HG02870 (cell line): ENCODE results near the gene CARTPT.

Experiments used
- ATAC-seq: cut with Tn5 transposase; IDR thresholded peaks from one replicate; pipeline ENCODE4 v1.9.1; 2021; ENCODE audit warnings: mild to moderate bottlenecking, moderate library complexity; ENCODE audit not compliant: unreplicated experiment

The CARTPT gene

DNA sequence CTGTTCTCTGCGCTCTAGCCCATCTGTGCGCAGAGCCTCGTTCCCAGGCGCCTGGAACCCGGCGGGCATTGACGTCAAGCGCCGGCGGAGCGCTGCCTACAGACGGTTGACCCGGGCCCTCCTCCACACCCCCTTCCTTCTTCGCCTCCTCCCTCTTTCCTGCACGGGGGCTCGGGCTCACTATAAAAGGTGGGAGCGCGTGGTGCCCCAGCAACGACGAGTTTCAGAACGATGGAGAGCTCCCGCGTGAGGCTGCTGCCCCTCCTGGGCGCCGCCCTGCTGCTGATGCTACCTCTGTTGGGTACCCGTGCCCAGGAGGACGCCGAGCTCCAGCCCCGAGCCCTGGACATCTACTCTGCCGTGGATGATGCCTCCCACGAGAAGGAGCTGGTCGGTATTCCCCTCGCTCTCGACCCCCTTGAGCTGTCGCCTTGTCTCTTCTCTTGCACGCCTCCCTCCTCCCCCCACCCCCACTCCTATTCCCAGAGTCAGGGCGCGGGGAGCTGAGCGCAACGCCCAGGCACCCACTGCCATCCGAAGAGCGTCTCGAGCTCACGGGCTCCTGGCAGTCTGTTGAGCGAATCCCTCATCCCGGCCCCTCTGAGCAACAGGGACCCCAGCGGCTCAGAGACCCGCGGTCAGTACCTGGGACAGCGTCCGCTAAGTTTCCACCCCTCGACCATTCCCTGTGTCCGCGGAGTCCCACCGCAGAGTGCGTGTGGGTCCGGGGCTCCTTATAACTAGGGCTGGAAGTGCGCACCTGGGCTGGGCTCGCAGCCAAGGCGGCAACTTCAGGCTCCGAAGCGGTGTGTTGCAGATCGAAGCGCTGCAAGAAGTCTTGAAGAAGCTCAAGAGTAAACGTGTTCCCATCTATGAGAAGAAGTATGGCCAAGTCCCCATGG, at the start of gene CARTPT:
Gene CARTPT (plus strand): TSS at position 213 of the 902 bp plus-strand sequence. CDS start 19 bp downstream, at position 232.
- ATAC-seq: no peak

DNA sequence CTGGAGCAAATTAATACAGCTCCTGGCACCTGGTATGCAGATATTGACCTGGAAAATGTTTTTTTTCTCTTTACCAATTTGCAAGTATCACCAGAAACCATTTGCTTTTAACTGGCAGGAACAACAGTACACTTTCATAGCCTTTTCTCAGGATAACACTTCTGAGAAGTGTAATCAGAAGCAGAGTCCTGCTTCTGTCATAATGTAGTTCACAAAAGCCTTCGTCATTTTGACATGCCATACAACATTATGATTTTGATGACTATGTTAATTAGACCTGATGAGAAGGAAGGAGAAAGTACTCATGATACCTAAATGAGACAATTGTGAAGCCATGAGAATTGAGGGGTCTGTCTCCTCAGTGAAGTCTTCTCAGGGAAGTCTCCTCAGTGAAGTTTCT, 41.1 kb upstream of the CARTPT start:
- ATAC-seq: no peak

DNA sequence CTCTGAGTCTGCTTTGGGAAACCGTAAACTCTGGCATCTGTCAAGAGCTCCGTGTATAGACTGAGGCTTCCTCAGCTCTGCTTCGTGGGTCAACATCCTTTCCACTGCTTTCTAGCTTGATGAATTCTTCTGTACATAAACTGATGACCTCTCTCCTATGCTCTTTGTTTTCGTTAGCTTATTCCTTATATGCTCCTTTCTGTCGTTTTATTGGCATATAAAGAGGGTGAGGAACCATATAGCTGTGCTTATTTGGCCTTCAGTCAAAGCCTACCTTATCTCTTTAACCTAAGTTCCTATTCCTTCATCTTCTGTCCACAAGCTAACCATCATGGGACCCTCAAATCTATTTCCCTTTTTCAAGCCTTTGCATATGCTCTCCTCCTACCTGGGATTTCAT, 39.4 kb upstream of the CARTPT start:
- ATAC-seq: no peak

DNA sequence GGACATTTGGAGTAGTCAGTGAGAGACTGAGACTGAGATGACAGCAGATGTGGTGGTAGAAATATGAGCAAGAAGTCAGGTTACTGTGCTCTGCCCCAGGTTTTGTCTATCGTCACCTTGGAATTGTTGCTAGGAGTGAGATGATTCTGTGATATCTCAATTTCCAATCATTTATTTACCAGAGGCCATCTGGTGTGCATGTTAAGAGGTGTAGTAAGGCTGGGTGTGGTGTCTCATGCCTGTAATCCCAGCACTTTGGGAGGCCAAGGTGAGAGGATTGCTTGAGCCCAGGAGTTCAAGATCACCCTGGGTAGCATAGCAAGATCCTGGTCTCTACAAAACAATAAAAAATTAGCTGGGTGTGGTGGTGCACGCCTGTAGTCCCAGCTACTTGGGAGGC, 38.6 kb upstream of the CARTPT start:
- no peak for ATAC-seq

DNA sequence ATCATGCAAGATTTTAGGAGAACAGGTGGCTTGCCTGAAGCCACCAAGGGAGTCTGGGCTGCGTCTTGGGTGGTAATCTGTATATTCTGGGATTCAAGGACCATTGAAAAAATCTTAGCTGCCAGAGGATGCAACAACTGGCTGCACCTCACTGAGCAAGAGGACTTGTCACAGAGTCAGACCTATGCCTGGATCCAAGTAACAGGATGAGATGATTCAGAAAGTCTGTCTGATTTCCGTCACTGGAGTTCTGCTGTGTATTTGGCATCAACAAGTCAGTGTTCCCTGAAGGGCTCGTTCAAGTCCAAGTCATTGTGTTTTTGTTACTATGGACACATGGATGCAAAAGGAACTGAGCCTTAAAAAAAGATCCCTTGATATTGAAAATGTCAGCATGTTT, 37.8 kb upstream of the CARTPT start:
- ATAC-seq: no peak

DNA sequence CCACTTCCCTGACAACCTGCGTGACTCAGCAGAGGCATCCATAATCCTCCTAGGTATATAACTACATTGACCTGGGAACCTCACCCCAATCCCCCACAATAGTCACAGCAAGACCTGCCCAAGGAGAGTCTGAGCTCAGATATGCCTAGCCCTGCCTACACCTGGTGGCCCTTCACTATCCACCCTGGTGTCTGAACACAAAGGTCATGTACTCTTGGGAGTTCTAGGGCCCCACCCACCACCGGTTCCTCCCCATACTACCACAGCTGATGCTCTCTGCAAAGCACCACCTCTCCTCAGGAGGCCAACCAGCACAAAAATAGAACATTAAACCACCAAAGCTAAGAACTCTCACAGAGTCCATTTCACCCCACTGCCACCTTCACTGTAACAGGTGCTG, 34.8 kb upstream of the CARTPT start:
- no peak for ATAC-seq

DNA sequence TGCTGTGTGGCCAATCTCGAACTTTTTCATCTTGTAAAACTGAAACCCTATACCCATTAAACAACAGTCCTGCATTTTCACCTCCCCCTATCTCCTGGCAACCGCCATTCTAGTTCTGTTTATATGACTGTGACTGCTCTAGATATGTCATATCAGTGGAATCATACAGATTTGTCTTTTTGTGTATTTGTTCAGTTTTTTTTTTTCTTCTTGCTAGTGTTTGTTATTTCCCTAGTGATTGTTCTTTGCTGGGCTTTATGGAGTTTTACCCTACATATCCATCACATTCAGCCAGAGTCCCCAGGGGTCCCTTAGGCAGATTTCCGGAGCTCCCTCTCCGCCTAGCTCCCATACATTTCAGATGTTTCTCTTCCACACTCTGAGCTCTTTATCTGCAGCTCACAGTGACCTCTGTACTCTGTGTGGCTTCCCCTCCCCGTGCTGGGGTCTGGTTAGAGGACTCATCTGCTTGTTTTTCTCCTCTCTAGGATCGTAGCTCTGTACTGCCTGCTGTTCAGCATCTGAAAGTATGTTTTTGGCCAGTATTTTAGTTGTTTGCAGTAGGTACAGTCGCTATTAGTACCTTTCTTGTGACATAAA, 25.1 kb upstream of the CARTPT start:
- no peak for ATAC-seq

DNA sequence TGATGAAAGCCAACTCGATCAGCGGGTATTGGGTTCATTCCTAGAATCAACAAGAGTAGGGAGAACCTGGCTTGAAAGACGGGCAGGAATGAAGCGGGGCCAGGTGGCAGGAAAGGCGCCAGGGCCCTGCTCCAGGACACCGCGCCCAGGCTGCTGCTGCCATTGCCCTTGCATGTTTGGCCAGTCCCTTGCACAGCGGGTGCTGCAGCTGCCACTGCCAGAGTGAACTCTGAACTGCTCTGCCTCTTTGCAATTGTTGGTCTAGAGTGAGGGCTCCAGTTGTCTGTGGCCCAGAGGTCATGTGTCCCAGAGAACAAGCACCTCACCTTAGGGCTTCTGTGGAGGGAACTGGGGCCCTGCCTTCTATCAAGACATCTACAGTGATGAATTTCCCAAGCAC, 24.0 kb upstream of the CARTPT start:
- ATAC-seq: no peak

DNA sequence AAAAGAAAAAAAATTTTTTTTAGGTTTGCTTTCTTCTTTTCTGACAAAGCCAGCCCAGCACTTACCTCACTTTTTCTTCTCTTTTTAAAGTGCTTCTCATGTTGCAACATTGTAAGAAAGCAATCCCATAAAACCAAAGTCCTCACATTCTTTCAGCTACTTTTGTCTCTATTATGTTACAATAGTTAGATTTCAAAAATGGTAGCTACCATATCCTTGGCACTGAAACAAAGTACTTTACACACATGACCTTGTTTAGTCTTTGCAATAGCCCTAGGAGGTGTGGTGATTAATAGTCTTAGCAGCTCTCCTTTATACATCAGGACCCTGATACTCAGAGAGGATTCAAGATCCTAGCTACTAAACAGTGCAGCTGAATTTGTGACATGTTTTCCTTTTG, 23.5 kb upstream of the CARTPT start:
- ATAC-seq: no peak

DNA sequence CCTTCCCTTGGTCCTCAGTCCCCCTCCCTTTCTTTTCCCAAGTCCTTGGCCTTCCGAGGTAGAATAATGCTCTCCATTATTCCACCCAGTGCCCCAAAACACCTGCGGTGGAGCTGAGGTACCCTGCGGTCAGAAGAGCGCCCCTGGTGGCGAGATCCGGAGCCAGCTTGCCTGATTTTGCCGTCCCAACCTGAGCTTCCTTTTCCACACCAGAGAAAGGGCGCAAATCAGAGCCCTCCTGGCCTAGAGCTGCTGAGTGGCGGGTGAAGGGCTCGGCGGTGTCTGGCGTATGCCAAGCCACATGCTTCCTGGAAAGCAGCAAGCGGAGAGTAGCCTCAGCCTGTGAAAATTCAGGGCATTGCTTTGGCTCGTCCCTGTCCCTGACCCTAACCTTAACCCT, 21.1 kb upstream of the CARTPT start:
- ATAC-seq: no peak

DNA sequence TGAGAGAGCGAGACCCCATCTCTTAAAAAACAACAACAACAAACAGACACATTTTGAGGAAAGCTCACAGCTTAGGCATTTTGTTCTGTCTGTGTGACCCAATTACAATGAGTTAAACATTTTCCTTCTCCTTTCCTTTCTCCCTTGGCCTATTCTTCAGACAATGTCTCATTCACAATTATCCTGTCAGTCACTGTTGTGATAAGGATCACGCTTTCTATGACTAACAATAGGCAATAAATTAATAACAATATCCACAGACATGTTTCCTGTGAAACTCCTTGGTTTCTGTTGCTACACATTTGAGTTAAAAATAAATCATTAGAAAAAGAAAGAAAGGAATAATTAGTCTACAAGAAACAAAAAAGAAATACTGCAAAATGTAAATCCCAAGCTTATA, 19.8 kb upstream of the CARTPT start:
- ATAC-seq: no peak

DNA sequence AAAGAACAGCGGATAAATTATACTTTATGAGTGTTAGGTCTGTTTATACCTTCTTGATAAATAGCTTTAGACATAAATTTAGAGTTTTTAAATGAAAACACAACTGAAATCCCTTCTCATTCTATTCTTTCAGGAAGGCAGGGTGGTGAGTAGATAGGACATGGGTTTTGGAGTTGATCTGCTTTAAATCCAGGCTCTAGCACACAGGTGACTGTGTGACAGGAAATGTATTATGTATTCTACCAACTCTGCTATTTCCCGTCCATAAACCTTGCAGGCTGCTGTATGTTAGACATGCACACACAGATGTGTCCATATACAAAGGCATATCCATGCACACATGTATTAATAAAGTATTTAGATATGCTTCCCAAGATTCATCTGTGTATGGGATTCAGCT, 19.3 kb upstream of the CARTPT start:
- ATAC-seq: no peak

DNA sequence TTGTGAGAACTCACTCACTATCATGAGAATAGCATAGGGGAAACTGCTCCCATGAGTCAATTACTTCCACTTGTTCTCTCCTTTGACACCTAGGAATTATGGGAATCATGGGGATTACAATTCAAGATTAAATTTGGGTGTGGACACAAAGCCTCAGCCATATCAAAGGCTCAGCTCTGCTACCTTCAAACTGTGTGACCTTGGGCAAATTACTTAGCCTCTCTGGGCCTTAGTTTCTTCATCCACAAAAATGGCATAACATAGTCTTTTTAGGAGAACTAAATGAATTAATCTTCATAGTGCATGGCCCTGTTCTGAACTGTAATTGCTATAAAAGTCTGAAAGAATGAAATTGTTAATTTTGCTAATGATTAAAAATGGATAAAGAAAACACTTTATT, 18.3 kb upstream of the CARTPT start:
- no peak for ATAC-seq

DNA sequence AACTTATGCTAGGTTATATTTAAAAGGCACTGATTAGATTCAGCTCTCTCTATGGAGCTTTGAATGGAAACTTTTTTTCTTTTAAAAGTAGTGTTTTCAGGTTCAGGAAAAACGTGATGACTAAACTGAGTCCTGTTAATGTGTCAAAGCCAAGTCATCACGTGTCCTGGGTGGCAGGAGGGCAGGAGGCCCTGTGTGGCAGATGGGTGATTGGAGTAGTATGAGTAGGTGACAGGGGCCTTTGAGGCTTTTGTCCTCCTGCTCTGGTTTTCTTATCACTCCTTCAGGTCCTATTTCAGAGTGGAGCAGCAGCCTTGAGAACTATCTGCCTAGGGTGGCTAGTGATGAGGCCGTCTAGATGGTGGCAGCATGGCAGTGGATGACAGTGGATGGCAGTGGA, 17.7 kb upstream of the CARTPT start:
- ATAC-seq: no peak

DNA sequence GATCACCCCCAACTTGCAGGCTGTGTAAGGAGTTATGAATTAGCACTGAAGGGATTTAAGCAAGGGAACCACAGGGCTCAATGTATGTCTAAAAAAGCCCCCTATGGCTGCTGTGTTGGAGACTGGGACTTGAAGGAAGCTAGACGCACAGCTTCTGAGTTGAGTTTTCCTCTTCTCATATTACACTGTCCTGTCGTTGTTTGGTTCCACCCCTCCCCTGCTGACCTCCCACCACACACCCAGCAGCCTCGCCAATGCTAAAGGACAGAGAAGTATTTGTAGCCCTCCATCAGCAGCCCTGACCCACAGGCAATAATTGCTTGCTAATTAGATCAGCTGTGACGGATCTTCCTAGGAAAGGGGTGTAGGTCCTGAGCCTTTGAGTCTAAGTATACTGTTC, 15.1 kb upstream of the CARTPT start:
- no peak for ATAC-seq

DNA sequence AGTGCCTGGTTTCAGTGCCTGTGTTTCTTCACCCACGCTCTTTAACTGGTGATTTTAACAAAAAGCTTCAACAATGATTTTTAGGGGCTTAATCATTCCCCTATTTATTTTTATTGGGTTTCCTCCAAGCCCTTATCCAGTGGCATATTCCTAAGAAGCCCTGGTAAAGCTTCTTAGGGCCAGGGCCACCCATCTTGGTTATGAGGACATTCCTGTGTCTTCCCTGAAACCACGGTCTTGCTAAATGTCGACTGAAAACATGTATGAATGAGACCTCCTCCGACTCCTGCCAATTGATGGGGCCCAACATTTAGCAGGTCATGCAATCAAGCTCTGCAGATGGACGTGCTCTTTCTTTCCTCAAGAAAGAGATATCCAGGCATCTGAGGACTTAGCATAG, 13.7 kb upstream of the CARTPT start:
- no peak for ATAC-seq

DNA sequence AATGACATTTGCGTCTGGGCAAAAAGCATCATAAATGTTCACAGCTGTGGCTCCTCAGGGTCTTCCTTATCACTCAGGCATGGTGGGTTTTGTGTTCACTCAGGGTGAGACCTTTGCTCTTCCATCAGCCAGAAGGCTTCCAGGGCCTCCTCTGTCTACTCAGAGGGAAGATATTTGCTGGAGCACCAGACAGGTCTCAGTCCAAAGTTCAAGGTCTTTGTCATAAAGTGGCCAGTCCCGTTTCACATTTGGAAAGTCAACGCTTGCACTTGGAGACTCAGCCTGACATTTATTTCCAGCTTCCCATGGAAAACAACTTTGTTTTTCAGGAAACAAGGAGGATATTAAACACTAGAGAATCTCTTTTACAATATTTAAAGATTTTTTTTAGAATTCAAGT, 12.2 kb upstream of the CARTPT start:
- ATAC-seq: no peak

DNA sequence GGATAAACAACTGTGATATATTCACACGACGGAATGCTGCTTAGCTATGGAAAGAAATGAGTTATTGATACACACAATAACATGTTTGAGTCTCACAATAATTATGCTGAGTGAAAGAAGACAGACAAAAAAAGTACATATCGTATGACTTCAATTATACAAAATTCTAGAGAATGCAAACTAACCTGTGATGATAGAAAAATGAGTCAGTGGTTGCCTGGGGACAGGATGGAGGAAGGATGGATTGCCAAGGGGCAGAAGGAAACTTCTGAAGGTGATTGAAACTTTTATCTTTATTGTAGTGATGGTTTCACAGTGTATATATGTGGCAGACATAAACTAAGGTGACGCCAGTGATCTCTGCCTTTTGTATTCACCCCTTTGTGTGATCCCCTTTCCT, 7.5 kb upstream of the CARTPT start:
- no peak for ATAC-seq

DNA sequence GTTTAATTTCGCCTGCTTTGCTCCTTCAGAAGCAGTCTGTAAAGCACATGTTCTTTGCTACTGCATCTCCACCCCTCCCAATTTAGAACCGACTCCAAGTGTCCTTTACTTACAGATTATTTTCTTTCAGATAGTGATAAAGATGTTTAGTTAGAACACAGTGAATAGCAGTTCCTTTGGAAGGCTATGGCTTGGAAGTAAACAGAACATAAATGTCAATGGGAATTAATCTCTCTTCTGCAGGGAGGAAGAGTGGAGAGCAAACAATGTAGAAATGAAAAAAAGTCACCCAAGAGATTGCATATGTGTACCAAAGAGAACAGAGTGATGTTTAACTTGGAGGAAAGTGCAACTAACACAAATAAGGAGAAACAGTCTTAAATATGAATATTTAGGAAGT, 4.2 kb upstream of the CARTPT start:
- ATAC-seq: no peak

DNA sequence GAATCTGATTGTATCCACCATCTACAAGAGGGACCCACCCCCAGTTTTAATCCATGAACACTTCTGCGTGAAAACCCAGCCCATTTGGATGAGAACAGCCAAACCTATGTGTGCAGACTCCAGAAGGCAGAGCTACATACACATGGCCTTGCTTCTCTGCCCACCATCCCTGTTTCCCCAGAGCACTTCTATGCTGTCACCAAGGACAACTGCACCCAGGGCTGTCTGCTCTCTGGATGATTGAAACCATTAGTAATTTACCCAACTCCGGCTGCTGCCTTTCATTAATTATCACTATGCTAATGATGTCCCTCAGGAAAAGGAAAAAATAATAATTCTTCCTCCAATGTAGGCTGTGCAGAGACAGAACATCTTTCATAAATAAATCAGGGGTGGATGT, 8.9 kb downstream of the CARTPT start:
- ATAC-seq: no peak

DNA sequence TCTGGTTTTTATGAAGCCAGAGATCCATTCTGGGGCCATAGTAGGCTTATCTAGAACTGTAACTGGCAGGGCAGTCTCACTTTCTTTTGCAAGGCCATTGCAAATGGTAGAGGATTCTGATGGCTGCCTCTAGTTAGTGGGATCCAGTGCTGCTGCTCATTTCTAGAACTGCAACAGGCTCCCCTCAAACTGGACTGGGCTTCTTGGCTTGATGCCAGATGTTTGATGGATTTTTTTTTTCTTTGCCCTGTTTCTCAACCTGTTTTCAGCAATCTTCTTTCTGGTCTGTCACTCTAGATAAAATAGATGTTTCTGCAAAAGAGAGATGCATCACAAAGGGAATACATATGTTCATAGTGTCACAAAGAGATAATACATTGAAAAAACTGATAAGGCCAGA, 11.9 kb downstream of the CARTPT start:
- ATAC-seq: no peak

DNA sequence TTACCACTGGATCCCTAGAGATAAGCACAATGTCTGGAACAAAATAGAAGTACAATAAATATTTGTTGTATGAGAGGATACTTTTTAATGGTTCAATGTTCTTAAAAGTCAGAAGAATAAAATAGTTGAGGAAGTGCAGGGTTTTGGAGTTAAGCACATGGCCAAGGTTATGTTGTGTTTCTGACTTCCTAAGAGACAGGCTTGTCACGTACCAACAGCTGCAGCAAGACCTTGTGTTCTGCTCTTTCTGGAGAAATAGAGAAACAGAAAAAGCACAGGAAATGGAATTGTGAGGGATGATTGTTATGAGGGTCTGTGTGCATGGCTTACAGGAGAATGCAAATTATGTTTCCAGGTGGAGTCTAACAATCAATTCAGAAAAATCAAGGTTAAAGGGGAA, 12.9 kb downstream of the CARTPT start:
- no peak for ATAC-seq

DNA sequence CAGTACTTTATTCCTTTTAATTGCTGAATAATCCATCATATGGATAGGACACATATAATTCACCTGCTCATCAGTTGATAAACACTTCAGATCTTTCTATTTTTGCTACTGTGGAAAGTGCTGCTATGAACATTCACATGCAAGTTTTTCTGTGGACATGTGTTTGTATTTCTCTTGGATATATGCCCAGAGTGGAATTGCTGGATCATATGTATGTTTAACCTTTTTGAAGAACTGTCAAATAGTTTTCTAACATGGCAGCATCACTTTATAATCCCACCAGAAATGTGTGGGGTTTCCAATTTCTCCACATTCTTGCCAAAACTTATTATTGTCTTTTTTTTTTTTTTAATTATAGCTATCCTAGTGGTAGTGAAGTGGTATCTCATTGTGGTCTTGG, 15.1 kb downstream of the CARTPT start:
- no peak for ATAC-seq
